HCT116 (cell line): Measurements from ENCODE around the gene CHCHD10. TPM values are rescaled to one million over a fixed set of nuclear protein-coding genes. Genes with fewer than 3 reads are reported as not detected.

Experiments used
- ATAC-seq: fragments of 200-7000 bp; cut with Tn5 transposase; 2 replicates; pipeline ENCODE4 v1.9.1; 2020; ENCODE audit warnings: mild to moderate bottlenecking, moderate library complexity
- BruUV-seq: library from RNA; stranded (reverse); fragments of 400-500 nt; replicated peaks from 2 replicates; lab custom pipeline; 2021; lab: Mats Ljungman, UMichigan
- CTCF ChIA-PET: fragments of 300-600 bp; sonication (Branson Sonifier 250); formaldehyde crosslinking; loops from one replicate; lab custom pipeline; 2021; ENCODE audit warnings: antibody characterized with exemption; lab: Charles Lee
- POLR2A ChIA-PET: fragments of 300-600, 350-600 bp; sonication (Branson Sonifier 250); formaldehyde crosslinking; loops from one replicate; lab custom pipeline; 2021; ENCODE audit warnings: antibody characterized with exemption; lab: Charles Lee
- RAD21 ChIA-PET, 2 experiments: fragments of 300-600 bp; sonication (Branson Sonifier 250); formaldehyde crosslinking; loops; one replicate each; lab custom pipeline; 2023; ENCODE audit warnings: low total read pairs in 2 of 2; ENCODE audit not compliant: uncharacterized antibody in 2 of 2, unreplicated experiment in 2 of 2, low non-redundant PET in 1 of 2; lab: Charles Lee
- DNase-seq: peaks from one replicate; pipeline ENCODE4 v3.0.0-alpha.2; 2010; ENCODE audit warnings: low read depth, low spot score
- H2AFZ ChIP-seq: fragments of 200-600 bp; shearing (Covaris generic), sonication (generic); 2 replicates; pipeline ENCODE4 v1.6.1; 2017; ENCODE audit warnings: low read depth, mixed run types, mixed read lengths, antibody characterized with exemption, low read length; ENCODE audit not compliant: poor library complexity, severe bottlenecking
- H3K27ac ChIP-seq: 2 replicates; pipeline ENCODE4 v1.5.1; 2012; ENCODE audit warnings: low read depth, low read length
- H3K27me3 ChIP-seq: fragments of 200-600 bp; sonication (generic); 2 replicates; pipeline ENCODE4 v1.6.1; 2016; ENCODE audit warnings: mixed run types, low read length, mixed read lengths; ENCODE audit not compliant: insufficient read depth
- H3K36me3 ChIP-seq, 2 experiments: fragments of 200-500 bp in 1 of 2; fragments of 200-600 bp in 1 of 2; sonication (Bioruptor generic) in 1 of 2; sonication (generic) in 1 of 2; 2 replicates each; pipeline versions ENCODE4 v1.5.1 to v1.6.1; 2014 to 2016; ENCODE audit warnings: low read length in 2 of 2, inconsistent platforms in 1 of 2, mixed read lengths in 1 of 2, mixed run types in 1 of 2; ENCODE audit not compliant: insufficient read depth in 2 of 2, control insufficient read depth in 1 of 2
- H3K4me1 ChIP-seq, 2 experiments: fragments of 200-600 bp in 1 of 2; sonication (generic) in 1 of 2; 2 replicates each; pipeline versions ENCODE4 v1.5.1 to v1.6.1; 2012 to 2017; ENCODE audit warnings: low read length in 2 of 2, inconsistent platforms in 1 of 2, mild to moderate bottlenecking in 1 of 2, mixed read lengths in 1 of 2, mixed run types in 1 of 2, moderate library complexity in 1 of 2; ENCODE audit not compliant: insufficient read depth in 2 of 2, control insufficient read depth in 1 of 2
- H3K4me2 ChIP-seq: fragments of 200-600 bp; sonication (generic); 2 replicates; pipeline ENCODE4 v1.6.1; 2017; ENCODE audit warnings: mixed run types, low read length, mixed read lengths
- H3K4me3 ChIP-seq, 2 experiments: fragments of 200-600 bp in 1 of 2; sonication (generic) in 1 of 2; replicated peaks in 1 of 2; 2 replicates each; pipeline ENCODE4 v1.5.1; 2011 to 2016; ENCODE audit warnings: low read length in 2 of 2, control low read depth in 1 of 2, low read depth in 1 of 2, mild to moderate bottlenecking in 1 of 2, mixed read lengths in 1 of 2, mixed run types in 1 of 2
- H3K79me2 ChIP-seq: fragments of 200-600 bp; sonication (generic); 2 replicates; pipeline ENCODE4 v1.6.1; 2017; ENCODE audit warnings: mild to moderate bottlenecking, mixed run types, low read length, moderate library complexity, mixed read lengths; ENCODE audit not compliant: insufficient read depth
- H3K9ac ChIP-seq: fragments of 200-600 bp; sonication (generic); 2 replicates; pipeline ENCODE4 v1.6.1; 2016; ENCODE audit warnings: low read length, mixed read lengths
- H3K9me2 ChIP-seq: fragments of 200-600 bp; sonication (generic), shearing (Covaris generic); 2 replicates; pipeline ENCODE4 v1.6.1; 2017; ENCODE audit warnings: mixed run types, mild to moderate bottlenecking, moderate library complexity; ENCODE audit not compliant: insufficient read depth
- H3K9me3 ChIP-seq, 2 experiments: fragments of 200-500 bp in 1 of 2; fragments of 200-600 bp in 1 of 2; sonication (Bioruptor generic) in 1 of 2; sonication (generic) in 1 of 2; 2 replicates each; pipeline ENCODE4 v1.6.1; 2014 to 2017; ENCODE audit warnings: low read length in 2 of 2, mixed read lengths in 2 of 2, inconsistent platforms in 1 of 2, low read depth in 1 of 2, mild to moderate bottlenecking in 1 of 2, mixed run types in 1 of 2, moderate library complexity in 1 of 2; ENCODE audit not compliant: control insufficient read depth in 1 of 2, insufficient read depth in 1 of 2
- H4K20me1 ChIP-seq: fragments of 200-600 bp; sonication (generic), shearing (Covaris generic); 2 replicates; pipeline ENCODE4 v1.6.1; 2017; ENCODE audit warnings: mixed run types, mild to moderate bottlenecking, moderate library complexity; ENCODE audit not compliant: insufficient read depth
- CEBPB ChIP-seq: IDR thresholded peaks from 2 replicates; pipeline ENCODE4 v1.6.1; 2012; ENCODE audit warnings: low read depth
- ELF1 ChIP-seq: IDR thresholded peaks from 2 replicates; pipeline ENCODE4 v1.6.1; 2012; ENCODE audit warnings: low read depth, borderline replicate concordance
- POLR2A ChIP-seq: IDR thresholded peaks from 2 replicates; pipeline ENCODE4 v1.7.0; 2011; ENCODE audit warnings: borderline replicate concordance; ENCODE audit not compliant: insufficient read depth, insufficient read length; ENCODE audit errors: extremely low read depth
- POLR2AphosphoS5 ChIP-seq: IDR thresholded peaks from 2 replicates; pipeline ENCODE4 v1.6.1; 2011; ENCODE audit warnings: mild to moderate bottlenecking, low read depth, low read length, moderate library complexity
- SRF ChIP-seq: IDR thresholded peaks from 2 replicates; pipeline ENCODE4 v1.6.1; 2012; ENCODE audit warnings: low read depth
- YY1 ChIP-seq: IDR thresholded peaks from 2 replicates; pipeline ENCODE4 v1.6.1; 2011; ENCODE audit warnings: low read length, low read depth, moderate library complexity, mild to moderate bottlenecking; ENCODE audit not compliant: insufficient replicate concordance; ENCODE audit errors: extremely low read depth
- ZFX ChIP-seq: fragments of 450-650 bp; IDR thresholded peaks from 2 replicates; pipeline ENCODE4 v1.6.1; 2017
- intact Hi-C: fragments of 100-400 bp; cut with micrococcal nuclease; formaldehyde crosslinking; loops from 2 replicates; pipeline ENCODE4 v1.10.0; 2022
- total RNA-seq: library from RNA; stranded (reverse); gene quantifications from one replicate; pipeline ENCODE4 v1.2.1, GENCODE V29; 2021; ENCODE audit not compliant: unreplicated experiment
- TF ChIP-seq, protein P1 (sequence below): IDR thresholded peaks from 2 replicates; pipeline ENCODE4 v1.6.1; 2012
- TF ChIP-seq, protein P2 (sequence below), 3 experiments: fragments of 200-600 bp in 1 of 3; sonication (generic) in 1 of 3; IDR thresholded peaks in 2 of 3; conservative IDR thresholded peaks in 1 of 3; 2 replicates each; pipeline ENCODE4 v1.5.1; 2012 to 2017; ENCODE audit warnings: low read depth in 2 of 3, low read length in 2 of 3, antibody characterized with exemption in 1 of 3, borderline replicate concordance in 1 of 3, control low read depth in 1 of 3, mild to moderate bottlenecking in 1 of 3, mixed read lengths in 1 of 3, mixed run types in 1 of 3, moderate library complexity in 1 of 3; ENCODE audit not compliant: insufficient read depth in 1 of 3

The CHCHD10 gene
- total RNA-seq, 1 experiment from 2014 or later, result 279 TPM

DNA sequence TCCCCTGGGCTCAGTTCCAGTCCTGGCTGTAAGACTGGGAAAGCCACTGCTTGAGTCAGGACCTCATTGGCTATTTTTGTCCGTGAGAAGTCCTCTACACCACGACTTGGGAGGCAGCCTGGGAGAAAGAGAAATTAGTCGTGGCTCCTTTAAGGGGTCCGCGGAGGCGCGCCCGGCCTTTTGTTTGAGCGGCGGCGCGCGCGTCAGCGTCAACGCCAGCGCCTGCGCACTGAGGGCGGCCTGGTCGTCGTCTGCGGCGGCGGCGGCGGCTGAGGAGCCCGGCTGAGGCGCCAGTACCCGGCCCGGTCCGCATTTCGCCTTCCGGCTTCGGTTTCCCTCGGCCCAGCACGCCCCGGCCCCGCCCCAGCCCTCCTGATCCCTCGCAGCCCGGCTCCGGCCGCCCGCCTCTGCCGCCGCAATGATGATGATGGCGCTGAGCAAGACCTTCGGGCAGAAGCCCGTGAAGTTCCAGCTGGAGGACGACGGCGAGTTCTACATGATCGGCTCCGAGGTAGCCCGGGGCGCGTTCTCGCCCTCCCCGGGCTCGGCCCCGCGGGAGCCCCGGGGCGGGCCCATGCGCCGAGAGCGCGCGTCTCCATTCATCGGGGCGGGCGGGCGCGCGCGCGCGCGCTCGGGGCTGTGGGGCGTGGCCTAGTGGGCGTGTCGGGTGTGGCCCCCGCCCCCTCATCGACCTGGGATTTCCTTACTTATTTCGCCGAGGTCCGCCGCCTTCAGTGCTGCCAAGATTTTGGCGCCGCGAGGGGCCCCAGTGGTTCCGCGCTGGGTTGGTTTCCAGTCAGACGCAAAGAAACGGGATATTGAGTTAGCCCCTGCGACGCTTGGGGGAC, 19.2 kb upstream of the CHCHD10 start, which contains the start of gene SMARCB1:
TSS of gene SMARCB1 (plus strand) at position 215 of the 848 bp plus-strand sequence. CDS start at position 419, 204 bp downstream.
- ChIA-PET CTCF (interaction anchor here (1.3 kb wide), 1 partner anchor 16 kb away, joined by 6 read pairs; no protein-coding TSS in a partner anchor), RAD21 (no interaction called here), POLR2A (interaction anchor here (1.0 to 2.6 kb wide), 3 partner anchors 15 to 35 kb away, joined by 4 to 22 read pairs (median 5); partner anchors contain the start of gene MMP11)
- TF ChIP-seq, protein P1, sequence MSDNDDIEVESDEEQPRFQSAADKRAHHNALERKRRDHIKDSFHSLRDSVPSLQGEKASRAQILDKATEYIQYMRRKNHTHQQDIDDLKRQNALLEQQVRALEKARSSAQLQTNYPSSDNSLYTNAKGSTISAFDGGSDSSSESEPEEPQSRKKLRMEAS, result peak; percentile 30; the same call in 1 of the 2 replicates
- TF ChIP-seq POLR2AphosphoS5, result peak; percentile 63
- TF ChIP-seq SRF, result no peak
- TF ChIP-seq POLR2A, result peak; percentile 46
- no peak for TF ChIP-seq ELF1
- TF ChIP-seq, protein P2, sequence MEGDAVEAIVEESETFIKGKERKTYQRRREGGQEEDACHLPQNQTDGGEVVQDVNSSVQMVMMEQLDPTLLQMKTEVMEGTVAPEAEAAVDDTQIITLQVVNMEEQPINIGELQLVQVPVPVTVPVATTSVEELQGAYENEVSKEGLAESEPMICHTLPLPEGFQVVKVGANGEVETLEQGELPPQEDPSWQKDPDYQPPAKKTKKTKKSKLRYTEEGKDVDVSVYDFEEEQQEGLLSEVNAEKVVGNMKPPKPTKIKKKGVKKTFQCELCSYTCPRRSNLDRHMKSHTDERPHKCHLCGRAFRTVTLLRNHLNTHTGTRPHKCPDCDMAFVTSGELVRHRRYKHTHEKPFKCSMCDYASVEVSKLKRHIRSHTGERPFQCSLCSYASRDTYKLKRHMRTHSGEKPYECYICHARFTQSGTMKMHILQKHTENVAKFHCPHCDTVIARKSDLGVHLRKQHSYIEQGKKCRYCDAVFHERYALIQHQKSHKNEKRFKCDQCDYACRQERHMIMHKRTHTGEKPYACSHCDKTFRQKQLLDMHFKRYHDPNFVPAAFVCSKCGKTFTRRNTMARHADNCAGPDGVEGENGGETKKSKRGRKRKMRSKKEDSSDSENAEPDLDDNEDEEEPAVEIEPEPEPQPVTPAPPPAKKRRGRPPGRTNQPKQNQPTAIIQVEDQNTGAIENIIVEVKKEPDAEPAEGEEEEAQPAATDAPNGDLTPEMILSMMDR (IDR thresholded peaks at IDR 0.05 in 2 of 3, conservative IDR thresholded peaks at IDR 0.05 in 1 of 3; ENCODE audit: borderline replicate concordance in 1 of 3, insufficient read depth in 1 of 3, low read depth in 2 of 3, low read length in 2 of 3), result no peak
- TF ChIP-seq YY1, result no peak
- TF ChIP-seq ZFX, result peak; percentile 92
- TF ChIP-seq CEBPB, result no peak
- peaks cover 15 to 27% of the 10 kb centered on the region in 2 experiments for H3K4me1 ChIP-seq
- H3K9ac ChIP-seq, result peak within 1 kb of the TSS; percentile 98
- intact Hi-C loops, result no loop called here
- no peak within 1 kb of the TSS for H2AFZ ChIP-seq
- DNase-seq, result peak; percentile 61
- H3K79me2 ChIP-seq, result peaks cover 47% of the 10 kb centered on the region
- 0 out of 4 replicates have a peak, but pooled peaks cover 0 to 1% of the 10 kb centered on the region in 2 experiments for H3K36me3 ChIP-seq
- no peaks in the 10 kb centered on the region for H3K9me2 ChIP-seq
- H3K4me2 ChIP-seq, result peak within 1 kb of the TSS; percentile 92
- peaks cover 8% of the 10 kb centered on the region; the same call in 1 of the 2 replicates for H4K20me1 ChIP-seq
- H3K4me3 ChIP-seq, result peak within 1 kb of the TSS; percentile 77 to 89
- no TSS peak for BruUV-seq
- H3K9me3 ChIP-seq, result no peaks in the 10 kb centered on the region
- H3K27ac ChIP-seq, result peak within 1 kb of the TSS; percentile 98
- peak; percentile 87 for ATAC-seq
- no peaks in the 10 kb centered on the region for H3K27me3 ChIP-seq
